PFSK-1 (cell line): ENCODE measurements around the gene HEATR9.

Experiments used
- POLR2AphosphoS5 ChIP-seq: IDR thresholded peaks from 2 replicates; pipeline ENCODE4 v1.6.1; 2012; ENCODE audit warnings: low read depth, mild to moderate bottlenecking, control low read depth, low read length, moderate library complexity
- TAF1 ChIP-seq: IDR thresholded peaks from 2 replicates; pipeline ENCODE4 v1.6.1; 2012; ENCODE audit warnings: low read length, control low read depth, borderline replicate concordance; ENCODE audit not compliant: insufficient read depth
- TF ChIP-seq, protein P1 (sequence below), 2 experiments: IDR thresholded peaks; 2 replicates each; pipeline versions ENCODE4 v1.6.1 to v1.8.0; 2011 to 2012; ENCODE audit warnings: low read depth in 2 of 2, low read length in 2 of 2, control low read depth in 1 of 2, inconsistent platforms in 1 of 2, mild to moderate bottlenecking in 1 of 2, moderate library complexity in 1 of 2; ENCODE audit not compliant: insufficient read depth in 1 of 2

DNA sequence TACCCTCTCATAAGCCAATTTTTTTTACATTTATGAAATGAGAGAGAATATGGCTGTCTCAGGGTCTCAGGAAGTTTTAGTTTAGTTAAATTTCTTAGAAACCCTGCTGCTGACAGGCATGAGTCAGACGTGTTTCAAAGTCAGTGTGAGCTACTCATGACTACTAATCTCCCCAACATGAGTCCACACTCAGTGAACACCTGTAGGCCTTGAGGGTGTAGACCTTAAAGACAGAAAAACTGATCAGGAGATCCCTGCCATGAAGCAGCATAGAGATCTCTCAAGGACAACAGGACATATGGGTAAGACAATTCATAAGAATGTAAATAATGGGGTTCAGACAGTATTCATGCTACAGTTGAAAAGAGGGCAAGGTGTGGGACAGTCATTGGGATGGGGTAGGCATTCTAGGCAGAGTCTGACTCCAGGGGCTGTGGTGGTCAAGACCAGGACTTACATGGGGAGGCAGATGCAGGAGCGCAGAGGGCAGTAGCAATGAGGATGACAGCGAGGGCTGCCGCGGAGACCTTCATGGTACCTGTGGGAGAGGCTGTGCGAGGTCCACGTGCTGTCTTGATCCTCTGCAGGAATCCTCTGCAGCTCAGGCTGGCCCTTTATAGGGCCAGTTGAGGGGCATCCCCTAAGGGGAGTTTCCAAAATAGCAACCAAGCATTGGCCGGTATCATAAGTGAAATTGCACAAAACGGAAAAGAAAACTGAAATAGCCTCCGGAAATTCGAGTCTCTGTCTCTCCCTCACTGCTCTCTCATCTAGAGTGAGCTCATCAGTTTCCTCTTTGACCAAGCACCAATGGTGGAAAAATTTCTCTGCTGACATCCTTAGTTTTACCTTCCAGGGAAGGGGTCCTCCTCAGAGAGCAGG, 11.3 kb upstream of the HEATR9 start, which contains the start of gene CCL5:
- no peak for TF ChIP-seq POLR2AphosphoS5
- TF ChIP-seq, protein P1, sequence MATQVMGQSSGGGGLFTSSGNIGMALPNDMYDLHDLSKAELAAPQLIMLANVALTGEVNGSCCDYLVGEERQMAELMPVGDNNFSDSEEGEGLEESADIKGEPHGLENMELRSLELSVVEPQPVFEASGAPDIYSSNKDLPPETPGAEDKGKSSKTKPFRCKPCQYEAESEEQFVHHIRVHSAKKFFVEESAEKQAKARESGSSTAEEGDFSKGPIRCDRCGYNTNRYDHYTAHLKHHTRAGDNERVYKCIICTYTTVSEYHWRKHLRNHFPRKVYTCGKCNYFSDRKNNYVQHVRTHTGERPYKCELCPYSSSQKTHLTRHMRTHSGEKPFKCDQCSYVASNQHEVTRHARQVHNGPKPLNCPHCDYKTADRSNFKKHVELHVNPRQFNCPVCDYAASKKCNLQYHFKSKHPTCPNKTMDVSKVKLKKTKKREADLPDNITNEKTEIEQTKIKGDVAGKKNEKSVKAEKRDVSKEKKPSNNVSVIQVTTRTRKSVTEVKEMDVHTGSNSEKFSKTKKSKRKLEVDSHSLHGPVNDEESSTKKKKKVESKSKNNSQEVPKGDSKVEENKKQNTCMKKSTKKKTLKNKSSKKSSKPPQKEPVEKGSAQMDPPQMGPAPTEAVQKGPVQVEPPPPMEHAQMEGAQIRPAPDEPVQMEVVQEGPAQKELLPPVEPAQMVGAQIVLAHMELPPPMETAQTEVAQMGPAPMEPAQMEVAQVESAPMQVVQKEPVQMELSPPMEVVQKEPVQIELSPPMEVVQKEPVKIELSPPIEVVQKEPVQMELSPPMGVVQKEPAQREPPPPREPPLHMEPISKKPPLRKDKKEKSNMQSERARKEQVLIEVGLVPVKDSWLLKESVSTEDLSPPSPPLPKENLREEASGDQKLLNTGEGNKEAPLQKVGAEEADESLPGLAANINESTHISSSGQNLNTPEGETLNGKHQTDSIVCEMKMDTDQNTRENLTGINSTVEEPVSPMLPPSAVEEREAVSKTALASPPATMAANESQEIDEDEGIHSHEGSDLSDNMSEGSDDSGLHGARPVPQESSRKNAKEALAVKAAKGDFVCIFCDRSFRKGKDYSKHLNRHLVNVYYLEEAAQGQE (IDR thresholded peaks at IDR 0.05; ENCODE audit: insufficient read depth in 1 of 2, low read depth in 2 of 2, low read length in 2 of 2), result no peak
- no peak for TF ChIP-seq TAF1
